ENCODE measurements around the gene PTGER3.

PTGER3 gene

DNA sequence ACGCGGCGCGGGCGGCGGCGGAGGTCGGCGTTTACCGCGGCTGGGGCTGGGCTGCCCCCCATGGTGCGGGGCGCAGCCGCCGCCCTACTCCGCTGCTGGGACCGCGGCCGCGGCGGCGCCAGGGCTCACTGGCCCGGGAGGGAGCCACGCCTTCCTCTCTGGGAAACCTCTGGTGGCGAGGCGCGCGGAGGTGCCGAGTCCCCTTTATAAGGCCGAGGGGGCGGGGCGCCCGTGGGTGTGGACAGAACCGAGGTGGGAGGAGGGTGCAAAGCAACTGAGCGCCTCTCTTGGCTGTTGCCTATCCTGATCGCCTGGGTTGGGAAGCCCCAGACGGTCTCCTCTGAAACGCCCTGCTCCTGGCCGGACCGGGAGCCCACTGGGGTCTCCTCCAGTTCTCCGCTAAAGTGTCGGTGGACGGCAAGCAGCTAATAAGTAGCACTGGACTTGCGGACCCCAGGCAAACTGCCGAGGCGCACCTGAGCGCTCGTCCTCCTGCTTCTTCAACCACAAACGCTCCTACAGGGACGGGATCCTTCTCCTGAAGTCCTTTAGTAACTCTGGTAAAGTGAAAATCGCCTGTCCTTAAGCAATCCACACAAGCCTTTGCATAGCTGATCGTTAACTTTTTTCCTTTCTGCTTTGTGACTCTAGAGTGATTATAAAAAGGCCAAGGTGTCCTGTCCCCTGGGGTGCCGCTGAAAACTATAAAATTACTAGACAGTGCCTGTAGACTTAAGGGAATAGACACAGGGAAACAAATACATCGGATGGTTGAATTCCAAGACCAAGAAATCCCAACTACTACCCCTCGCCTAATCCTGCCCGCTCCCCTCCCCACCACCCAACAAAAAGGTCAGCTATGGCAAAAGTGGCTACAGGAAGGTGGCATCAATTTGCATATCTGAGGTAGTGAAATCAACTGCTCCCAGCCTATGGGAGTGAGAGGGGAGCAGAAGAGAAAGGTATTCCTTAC, at the start of gene PTGER3:
TSS of gene PTGER3 (minus strand) at position 182 of the 973 bp plus-strand sequence. CDS start 239 bp downstream, outside the sequence.
- H3K4me3 ChIP-seq (replicated peaks in 1 of 2; ENCODE audit: low read depth in 2 of 2, low read length in 2 of 2), result peak within 1 kb of the TSS; percentile 31 to 34
- TF ChIP-seq, protein P1, sequence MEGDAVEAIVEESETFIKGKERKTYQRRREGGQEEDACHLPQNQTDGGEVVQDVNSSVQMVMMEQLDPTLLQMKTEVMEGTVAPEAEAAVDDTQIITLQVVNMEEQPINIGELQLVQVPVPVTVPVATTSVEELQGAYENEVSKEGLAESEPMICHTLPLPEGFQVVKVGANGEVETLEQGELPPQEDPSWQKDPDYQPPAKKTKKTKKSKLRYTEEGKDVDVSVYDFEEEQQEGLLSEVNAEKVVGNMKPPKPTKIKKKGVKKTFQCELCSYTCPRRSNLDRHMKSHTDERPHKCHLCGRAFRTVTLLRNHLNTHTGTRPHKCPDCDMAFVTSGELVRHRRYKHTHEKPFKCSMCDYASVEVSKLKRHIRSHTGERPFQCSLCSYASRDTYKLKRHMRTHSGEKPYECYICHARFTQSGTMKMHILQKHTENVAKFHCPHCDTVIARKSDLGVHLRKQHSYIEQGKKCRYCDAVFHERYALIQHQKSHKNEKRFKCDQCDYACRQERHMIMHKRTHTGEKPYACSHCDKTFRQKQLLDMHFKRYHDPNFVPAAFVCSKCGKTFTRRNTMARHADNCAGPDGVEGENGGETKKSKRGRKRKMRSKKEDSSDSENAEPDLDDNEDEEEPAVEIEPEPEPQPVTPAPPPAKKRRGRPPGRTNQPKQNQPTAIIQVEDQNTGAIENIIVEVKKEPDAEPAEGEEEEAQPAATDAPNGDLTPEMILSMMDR (IDR thresholded peaks at IDR 0.05; ENCODE audit: low read depth, low read length), result no peak
- no peak for DNase-seq (ENCODE audit: low read depth in 2 of 2)

DNA sequence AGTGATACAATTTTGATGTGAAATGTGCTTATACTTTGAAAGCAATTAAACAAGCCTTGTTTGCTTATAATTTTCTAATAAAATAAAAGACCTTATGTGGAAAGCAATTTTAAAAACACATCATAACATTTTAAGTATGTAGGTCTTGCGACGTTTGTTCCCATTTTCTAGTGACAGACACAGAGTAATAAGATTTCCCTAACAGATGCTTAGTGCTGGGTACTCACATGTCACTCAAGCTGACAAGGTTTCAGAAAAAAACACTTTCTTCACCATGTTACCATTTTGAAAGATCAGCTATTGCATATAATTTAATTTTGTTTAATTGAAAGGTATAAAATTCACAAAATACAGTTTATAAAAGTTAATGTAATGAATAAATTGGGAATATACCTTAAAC, 47.3 kb upstream of the PTGER3 start:
- TF ChIP-seq, protein P1 (IDR thresholded peaks at IDR 0.05; ENCODE audit: low read depth, low read length), result no peak
- no peak for DNase-seq (ENCODE audit: low read depth in 2 of 2)
- no peak overlapping the region for H3K4me3 ChIP-seq (replicated peaks in 1 of 2; ENCODE audit: low read depth in 2 of 2, low read length in 2 of 2)

DNA sequence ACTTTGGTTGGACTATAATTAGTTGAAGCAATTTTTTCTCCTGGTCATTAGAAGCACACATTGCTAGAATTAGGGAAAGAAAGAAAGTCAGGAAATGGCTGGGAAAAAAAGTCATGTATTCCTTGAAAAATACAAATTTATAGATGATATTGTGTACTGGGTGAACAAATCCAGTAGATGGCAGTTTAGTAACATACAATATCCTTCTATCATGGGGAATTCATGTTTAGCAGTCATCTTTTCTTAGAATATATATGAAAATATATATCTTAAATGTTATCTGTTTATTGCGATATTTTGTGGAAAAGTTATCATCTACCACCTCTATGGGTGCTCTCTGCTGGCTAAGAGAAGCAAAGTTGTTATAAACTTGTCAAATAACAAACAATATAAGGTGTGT, 46.3 kb upstream of the PTGER3 start:
- TF ChIP-seq, protein P1 (IDR thresholded peaks at IDR 0.05; ENCODE audit: low read depth, low read length), result peak; percentile 50
- H3K4me3 ChIP-seq (replicated peaks in 1 of 2; ENCODE audit: low read depth in 2 of 2, low read length in 2 of 2), result no peak overlapping the region
- peak; percentile 54 to 55 for DNase-seq (ENCODE audit: low read depth in 2 of 2)

GRCh38 chr1:71089536-71090270, 42.1 kb upstream of the PTGER3 start:
- peak; percentile 89 for DNase-seq (ENCODE audit: low read depth in 2 of 2)
- H3K4me3 ChIP-seq (replicated peaks in 1 of 2; ENCODE audit: low read depth in 2 of 2, low read length in 2 of 2), result no peak overlapping the region
- TF ChIP-seq, protein P1 (IDR thresholded peaks at IDR 0.05; ENCODE audit: low read depth, low read length), result no peak

DNA sequence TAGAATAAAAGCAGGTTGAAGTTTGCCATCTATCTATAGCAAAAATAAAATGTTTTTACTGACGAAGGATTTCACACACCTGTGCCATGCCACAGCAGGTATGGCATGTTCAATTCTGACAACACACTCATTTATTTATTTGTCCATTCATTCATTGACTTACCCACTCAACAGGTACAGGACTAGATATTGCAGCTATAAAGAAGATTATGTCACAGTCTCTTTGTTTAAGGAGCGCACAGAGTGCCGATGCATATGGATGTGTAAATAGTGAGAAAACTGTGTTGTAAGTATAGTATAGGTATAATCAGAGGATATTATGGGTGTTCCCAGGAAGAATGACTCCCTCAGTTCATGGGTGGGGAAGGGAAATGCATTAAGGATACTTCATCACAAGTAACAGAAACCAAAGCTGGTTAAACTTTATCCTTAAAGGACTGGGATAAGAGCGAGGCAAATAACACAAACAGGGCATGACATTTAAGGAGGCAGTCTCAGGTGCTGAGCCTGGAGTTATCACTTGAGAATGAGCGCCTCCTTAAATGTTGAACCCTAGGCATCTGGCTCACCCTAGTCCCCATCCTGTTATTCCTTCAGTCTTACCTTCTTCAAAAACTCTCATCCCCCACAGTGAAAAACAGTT, 41.1 kb upstream of the PTGER3 start:
- H3K4me3 ChIP-seq (replicated peaks in 1 of 2; ENCODE audit: low read depth in 2 of 2, low read length in 2 of 2), result no peak overlapping the region
- TF ChIP-seq, protein P1 (IDR thresholded peaks at IDR 0.05; ENCODE audit: low read depth, low read length), result no peak
- DNase-seq (ENCODE audit: low read depth in 2 of 2), result no peak

- TF ChIP-seq, protein P1 (IDR thresholded peaks at IDR 0.05; ENCODE audit: low read depth, low read length), result no peak
- DNase-seq (ENCODE audit: low read depth in 2 of 2), result no peak
- H3K4me3 ChIP-seq (replicated peaks in 1 of 2; ENCODE audit: low read depth in 2 of 2, low read length in 2 of 2), result no peak overlapping the region
Measured at GRCh38 chr1:71087713-71088112, 40.1 kb upstream of the PTGER3 start.

Data from cardiac fibroblast (primary cell).